Heart right ventricle (tissue), 16 donors: Measurements from ENCODE around the gene FSD2. TPM values are rescaled to one million over a fixed set of nuclear protein-coding genes. Genes with fewer than 3 reads are reported as not detected.
A peak's percentile ranks its signal among the peaks of the same experiment; 100 is the strongest.

Source experiments
- ATAC-seq, 8 donors: fragments of 200-7000 bp; cut with Tn5 transposase; one replicate each; pipeline ENCODE4 v1.9.1; 2020; ENCODE audit warnings: mild to moderate bottlenecking in 8 of 8, moderate library complexity in 8 of 8, moderate number of reproducible peaks in 1 of 8
- DNase-seq, 2 donors: peaks; one replicate each; pipeline ENCODE4 v3.0.0-alpha.2; 2020
- H3K27ac ChIP-seq, 10 donors: fragments of 200-600 bp; sonication (generic) in 2 of 10; one replicate each; pipeline versions ENCODE4 v1.5.0 to v1.8.0; 2020 to 2022; ENCODE audit warnings: mild to moderate bottlenecking in 3 of 10
- H3K27me3 ChIP-seq, 7 donors: fragments of 200-600 bp; one replicate each; pipeline ENCODE4 v1.8.0; 2021 to 2022; ENCODE audit warnings: mild to moderate bottlenecking in 2 of 7
- H3K36me3 ChIP-seq, 9 donors: fragments of 200-600 bp; sonication (generic) in 1 of 9; one replicate each; pipeline versions ENCODE4 v1.5.0 to v1.8.0; 2020 to 2022; ENCODE audit warnings: mild to moderate bottlenecking in 2 of 9
- H3K4me1 ChIP-seq, 9 donors: fragments of 200-600 bp; sonication (generic) in 1 of 9; one replicate each; pipeline versions ENCODE4 v1.5.0 to v1.8.0; 2020 to 2022; ENCODE audit warnings: mild to moderate bottlenecking in 4 of 9
- H3K4me3 ChIP-seq, 10 donors: fragments of 200-600 bp; sonication (generic) in 2 of 10; one replicate each; pipeline versions ENCODE4 v1.5.0 to v1.8.0; 2020 to 2022; ENCODE audit warnings: mild to moderate bottlenecking in 7 of 10, moderate library complexity in 2 of 10
- H3K9me3 ChIP-seq, 11 donors: fragments of 200-600 bp in 10 of 11; sonication (generic) in 2 of 11; one replicate each; pipeline versions ENCODE4 v1.5.0 to v1.8.0; 2013 to 2022; ENCODE audit warnings: mild to moderate bottlenecking in 2 of 11, control low read depth in 1 of 11, moderate library complexity in 1 of 11
- CTCF ChIP-seq, 9 donors: fragments of 200-600 bp; sonication (generic) in 2 of 9; IDR thresholded peaks; one replicate each; pipeline versions ENCODE4 v1.5.0 to v1.8.0; 2021 to 2022; ENCODE audit warnings: antibody characterized with exemption in 9 of 9, mild to moderate bottlenecking in 5 of 9, moderate library complexity in 1 of 9
- WGBS, 2 donors: extraction: QIAGEN DNeasy Blood & Tissue Kit; methylation state at CpG; one replicate each; pipeline ENCODE4 v1.1.7; 2013; ENCODE audit warnings: inconsistent platforms in 1 of 2; 5-methylcytosine and 5-hydroxymethylcytosine counted together
- intact Hi-C, 10 donors: fragments of 100-400 bp; cut with DNase I; formaldehyde crosslinking; loops; one replicate each; pipeline versions ENCODE4 v1.11.1 to v1.14.2; 2022
- polyA plus RNA-seq, 2 donors: library from polyadenylated mRNA; stranded (reverse); fragments of 200-250 nt; gene quantifications; one replicate each; pipeline ENCODE4 v1.2.3, GENCODE V29; 2013
- total RNA-seq, 10 donors: library from RNA; stranded (reverse); fragmentation: NEBNext Ultra II Directional in 3 of 10; extraction: Animal tissue kit (Norgen Biotek cat#: 25700) in 3 of 10; gene quantifications; one replicate each; pipeline versions ENCODE4 v1.2.1 to v1.2.4, GENCODE V29; 2021 to 2023
- donor health status: Arrhythmogenic right ventricular cardiomyopathy.
- donor health status: ischemic (EF 13 %, LVEDD 7.1; RV severe dilation, severe dysfunction).
- donor health status: healthy with polysubstance abuse.
- donor health status: DM: no; HTN: yes; CAD: no.
- donor health status: DM: no; HTN: no; CAD: no.
- donor health status: ischemic (EF 25% LVEDD 6.9; RV normal size, moderate dysfunction).
- donor health status: ischemic (EF 25% LVEDD 5.7; RV mildly dilated, moderate dysfunction).
- donor health status: healthy.
- donor health status: DM: yes; HTN: yes; CAD: no.
- donor health status: Ischemic cardiomyopathy.
- donor health status: ischemic (EF 35%, LVEDD 5.7; RV mildly dilated, moderate dysfunction).
- donor health status: nonischemic (EF 11% LVEDD 7.7; RV severe dilation, severe dysfunction).
- donor health status: DM: yes; HTN: yes; CAD: no.
- donor health status: PGD.
- donor health status: ischemic (EF 29% LVEDD 5.4; RV normal size, mild dysfunction).
- donor health status: nonischemic (EF 23%, LVEDD 6.1; RV moderate dilation, normal function).

The FSD2 gene
- total and polyA plus RNA-seq, 12 donors: 1.7 to 142 (median 85.2) TPM

- no peak overlapping the region for H3K4me3 ChIP-seq
- peaks cover 0 to 100% (median 78%) of the 10 kb centered on the region in 9 donors for H3K36me3 ChIP-seq
- no peak overlapping the region for H3K27ac ChIP-seq
- intact Hi-C loops: no loop called here
- no peaks in the 10 kb centered on the region for H3K27me3 ChIP-seq
- no peak for TF ChIP-seq CTCF (IDR thresholded peaks at IDR 0.05)
- ATAC-seq: no peak
- DNase-seq: no peak
- peaks cover 0 to 9% (median 0%) of the 10 kb centered on the region in 9 donors for H3K4me1 ChIP-seq
- H3K9me3 ChIP-seq: peaks cover 0 to 4% (median 0%) of the 10 kb centered on the region in 11 donors
These were observed 14.3 kb upstream of the FSD2 start for GRCh38 chr15:82820128-82820527.

- ATAC-seq: no peak
- 74 to 79% methylated on average over 4 of the region's 4 CpGs for WGBS, 2 donors
- Histone ChIP-seq H3K9me3 (no peaks in the 10 kb centered on the region), H3K27me3 (no peaks in the 10 kb centered on the region), H3K4me3 (no peak overlapping the region), H3K27ac (no peak overlapping the region), H3K36me3 (peaks cover 0 to 59% (median 26%) of the 10 kb centered on the region in 9 donors), H3K4me1 (peaks cover 11 to 52% (median 33%) of the 10 kb centered on the region in 9 donors)
- DNase-seq: no peak
- no peak for TF ChIP-seq CTCF (IDR thresholded peaks at IDR 0.05)
- intact Hi-C loops: no loop called here
These were observed 7.1 kb upstream of the FSD2 start for GRCh38 chr15:82812994-82813393.

- intact Hi-C loops: no loop called here
- Histone ChIP-seq H3K36me3 (peaks cover 0 to 39% (median 16%) of the 10 kb centered on the region in 9 donors), H3K4me1 (peaks cover 11 to 51% (median 33%) of the 10 kb centered on the region in 9 donors), H3K27ac (peak overlapping the region; percentile 91 to 100 (median 99)), H3K9me3 (no peaks in the 10 kb centered on the region), H3K4me3 (peak overlapping the region; percentile 65 to 96 (median 89)), H3K27me3 (no peaks in the 10 kb centered on the region)
- DNase-seq (no peak), ATAC-seq (no peak)
- 1 to 3% methylated on average over 6 of the region's 6 CpGs for WGBS, 2 donors
- TF ChIP-seq CTCF (IDR thresholded peaks at IDR 0.05): no peak
These were observed 5.1 kb upstream of the FSD2 start for GRCh38 chr15:82810890-82811426.

- intact Hi-C loops: no loop called here
- H3K4me1 ChIP-seq: peaks cover 11 to 49% (median 33%) of the 10 kb centered on the region in 9 donors
These were observed 4.4 kb upstream of the FSD2 start for GRCh38 chr15:82810061-82810889.

More at GRCh38 chr15:82810061-82810889, 4.4 kb upstream of the FSD2 start:
- peaks cover 0 to 32% (median 16%) of the 10 kb centered on the region in 9 donors for H3K36me3 ChIP-seq
- ATAC-seq (peak in 1 of 8 donors; percentile 20), DNase-seq (peak in 1 of 2 donors; percentile 36)
- H3K27ac ChIP-seq: peak overlapping the region; percentile 91 to 100 (median 99)
- peak overlapping the region; percentile 65 to 96 (median 89) for H3K4me3 ChIP-seq
- no peaks in the 10 kb centered on the region for H3K9me3 ChIP-seq
- H3K27me3 ChIP-seq: no peaks in the 10 kb centered on the region
- no peak for TF ChIP-seq CTCF (IDR thresholded peaks at IDR 0.05)
- 1% methylated on average over 59 to 80 of the region's 81 CpGs for WGBS, 2 donors
